ENCODE measurements around the gene TBC1D25.
"Not testable (repeated sequence)": the region's sequence is repeated elsewhere in the genome, so short reads cannot be mapped to it uniquely, and the experiment has no call there.

The TBC1D25 gene

GRCh38 chrX:48540480-48540879 lies 966 bp downstream of the TBC1D25 start:
- H2BK12ac ChIP-seq (ENCODE audit: low read length) = no peak overlapping the region

GRCh38 chrX:48541140-48541814 lies 1.8 kb downstream of the TBC1D25 start:
- peaks cover 3 to 5% of the 10 kb centered on the region in 2 experiments for H3K4me1 ChIP-seq (ENCODE audit: control insufficient read depth in 1 of 2, insufficient read depth in 2 of 2, low read length in 2 of 2)
- H3K79me1 ChIP-seq (ENCODE audit: low read length) = peaks cover 4% of the 10 kb centered on the region
- no peak overlapping the region for H3K23ac ChIP-seq (ENCODE audit: low read length)
- H4K8ac ChIP-seq (ENCODE audit: low read depth, low read length) = no peak overlapping the region
- peak overlapping the region; percentile 25 for H3K4ac ChIP-seq (ENCODE audit: low read depth, low read length)
- no peak overlapping the region for H4K12ac ChIP-seq (ENCODE audit: low read depth, low read length)
- peaks cover 7 to 13% of the 10 kb centered on the region in 2 experiments for H3K36me3 ChIP-seq (ENCODE audit: control insufficient read depth in 1 of 2, insufficient read depth in 2 of 2, low read length in 2 of 2)
- no peak overlapping the region for H2AFZ ChIP-seq (ENCODE audit: insufficient read depth, low read length, poor library complexity)
- no peaks in the 10 kb centered on the region for H3K27me3 ChIP-seq (ENCODE audit: insufficient read depth, low read length)
- no peak overlapping the region for H3K4me2 ChIP-seq (ENCODE audit: low read length)
- WGBS (ENCODE audit: extremely low coverage, insufficient coverage, insufficient read length) = no CpG with 5 or more reads among the region's 10 CpGs
- no peaks in the 10 kb centered on the region for H3K9me3 ChIP-seq (ENCODE audit: insufficient read depth, low read depth, low read length)
- no peak overlapping the region for H2BK12ac ChIP-seq (ENCODE audit: low read length)
- H3K18ac ChIP-seq (ENCODE audit: low read length) = no peak overlapping the region
- no peak overlapping the region for H2BK5ac ChIP-seq (ENCODE audit: low read depth, low read length, poor library complexity)
- no peak overlapping the region for H3K14ac ChIP-seq (ENCODE audit: low read length)
- no peak overlapping the region for H2AK5ac ChIP-seq (ENCODE audit: low read length)
- H3K9ac ChIP-seq (ENCODE audit: low read length) = no peak overlapping the region
- no peak overlapping the region for H2BK120ac ChIP-seq (ENCODE audit: insufficient read depth, low read length, poor library complexity)
- H3K79me2 ChIP-seq (ENCODE audit: control insufficient read depth, insufficient read depth, low read length, poor library complexity) = no peaks in the 10 kb centered on the region
- DNase-seq = no peak
- H3K27ac ChIP-seq (ENCODE audit: low read depth, low read length) = no peak overlapping the region
- H3K4me3 ChIP-seq (ENCODE audit: low read depth, low read length) = no peak overlapping the region
- H4K91ac ChIP-seq (ENCODE audit: low read depth, low read length) = no peak overlapping the region

More at GRCh38 chrX:48540480-48540879, 966 bp downstream of the TBC1D25 start:
- no peaks in the 10 kb centered on the region for H3K9me3 ChIP-seq (ENCODE audit: insufficient read depth, low read depth, low read length)
- H3K27ac ChIP-seq (ENCODE audit: low read depth, low read length) = no peak overlapping the region
- no peak overlapping the region for H3K4ac ChIP-seq (ENCODE audit: low read depth, low read length)
- H3K4me2 ChIP-seq (ENCODE audit: low read length) = peak overlapping the region; percentile 65
- no peak overlapping the region for H2AK5ac ChIP-seq (ENCODE audit: low read length)
- DNase-seq = no peak
- H3K36me3 ChIP-seq (ENCODE audit: control insufficient read depth in 1 of 2, insufficient read depth in 2 of 2, low read length in 2 of 2) = peaks cover 7 to 12% of the 10 kb centered on the region in 2 experiments
- H3K79me1 ChIP-seq (ENCODE audit: low read length) = peaks cover 4% of the 10 kb centered on the region
- no peaks in the 10 kb centered on the region for H3K27me3 ChIP-seq (ENCODE audit: insufficient read depth, low read length)
- H4K8ac ChIP-seq (ENCODE audit: low read depth, low read length) = no peak overlapping the region
- no peak overlapping the region for H4K12ac ChIP-seq (ENCODE audit: low read depth, low read length)
- H3K14ac ChIP-seq (ENCODE audit: low read length) = no peak overlapping the region
- WGBS (ENCODE audit: extremely low coverage, insufficient coverage, insufficient read length) = no CpG with 5 or more reads among the region's 7 CpGs
- no peak overlapping the region for H4K91ac ChIP-seq (ENCODE audit: low read depth, low read length)
- no peak overlapping the region for H3K4me3 ChIP-seq (ENCODE audit: low read depth, low read length)
- H2BK120ac ChIP-seq (ENCODE audit: insufficient read depth, low read length, poor library complexity) = no peak overlapping the region
- peak overlapping the region; percentile 23 for H3K18ac ChIP-seq (ENCODE audit: low read length)
- no peaks in the 10 kb centered on the region for H3K79me2 ChIP-seq (ENCODE audit: control insufficient read depth, insufficient read depth, low read length, poor library complexity)
- no peak overlapping the region for H2BK5ac ChIP-seq (ENCODE audit: low read depth, low read length, poor library complexity)
- no peak overlapping the region for H3K23ac ChIP-seq (ENCODE audit: low read length)
- H2AFZ ChIP-seq (ENCODE audit: insufficient read depth, low read length, poor library complexity) = no peak overlapping the region
- no peak overlapping the region for H3K9ac ChIP-seq (ENCODE audit: low read length)
- peaks cover 3 to 5% of the 10 kb centered on the region in 2 experiments for H3K4me1 ChIP-seq (ENCODE audit: control insufficient read depth in 1 of 2, insufficient read depth in 2 of 2, low read length in 2 of 2)

- DNase-seq = peak; percentile 44 to 76
- Histone ChIP-seq H2BK5ac (ENCODE audit: low read depth, low read length, poor library complexity) (no peak overlapping the region), H3K4ac (ENCODE audit: low read depth, low read length) (no peak overlapping the region), H3K79me1 (ENCODE audit: low read length) (no peaks in the 10 kb centered on the region), H3K36me3 (ENCODE audit: control insufficient read depth in 1 of 2, insufficient read depth in 2 of 2, low read length in 2 of 2) (peaks cover 8 to 12% of the 10 kb centered on the region in 2 experiments), H4K12ac (ENCODE audit: low read depth, low read length) (no peak overlapping the region), H2BK120ac (ENCODE audit: insufficient read depth, low read length, poor library complexity) (no peak overlapping the region), H3K9me3 (ENCODE audit: insufficient read depth, low read depth, low read length) (no peaks in the 10 kb centered on the region), H3K27ac (ENCODE audit: low read depth, low read length) (no peak overlapping the region), H3K4me1 (ENCODE audit: control insufficient read depth in 1 of 2, insufficient read depth in 2 of 2, low read length in 2 of 2) (no peaks in the 10 kb centered on the region), H2BK12ac (ENCODE audit: low read length) (no peak overlapping the region), H3K79me2 (ENCODE audit: control insufficient read depth, insufficient read depth, low read length, poor library complexity) (no peaks in the 10 kb centered on the region), H2AK5ac (ENCODE audit: low read length) (no peak overlapping the region), H3K14ac (ENCODE audit: low read length) (no peak overlapping the region), H4K91ac (ENCODE audit: low read depth, low read length) (no peak overlapping the region), H2AFZ (ENCODE audit: insufficient read depth, low read length, poor library complexity) (no peak overlapping the region), H4K8ac (ENCODE audit: low read depth, low read length) (no peak overlapping the region), H3K23ac (ENCODE audit: low read length) (no peak overlapping the region), H3K18ac (ENCODE audit: low read length) (no peak overlapping the region), H3K4me2 (ENCODE audit: low read length) (no peak overlapping the region), H3K4me3 (ENCODE audit: low read depth, low read length) (no peak overlapping the region), H3K9ac (ENCODE audit: low read length) (no peak overlapping the region), H3K27me3 (ENCODE audit: insufficient read depth, low read length) (no peaks in the 10 kb centered on the region)
- no CpG with 5 or more reads among the region's 3 CpGs for WGBS (ENCODE audit: extremely low coverage, insufficient coverage, insufficient read length)
Observed at GRCh38 chrX:48548871-48549270, 9.4 kb downstream of the TBC1D25 start.

DNA sequence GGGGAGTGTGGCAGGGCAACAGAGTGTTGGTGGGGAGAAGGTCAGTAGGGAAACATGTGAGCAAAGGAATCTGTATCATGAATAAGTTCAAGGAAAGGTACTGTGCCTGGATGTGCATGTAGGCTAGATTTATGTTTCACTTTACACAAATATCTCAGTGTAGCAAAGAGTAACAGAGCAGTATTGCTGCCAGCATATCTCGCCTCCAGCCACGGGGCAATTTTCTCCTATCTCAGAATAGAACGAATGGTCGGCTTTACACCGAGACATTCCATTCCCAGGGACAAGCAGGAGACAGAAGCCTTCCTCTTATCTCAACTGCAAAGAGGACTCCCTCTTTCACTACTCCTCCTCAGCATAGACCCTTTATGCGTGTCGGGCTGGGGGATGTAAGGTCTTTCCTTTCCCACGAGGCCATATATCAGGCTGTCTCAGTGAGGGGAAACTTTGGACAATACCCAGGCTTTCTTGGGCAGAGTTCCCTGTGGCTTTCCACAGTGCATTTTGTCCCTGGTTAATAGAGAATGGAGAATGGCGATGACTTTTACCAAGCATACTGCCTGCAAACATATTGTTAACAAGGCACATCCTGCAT lies 16.3 kb downstream of the TBC1D25 start:
- H3K4me3 ChIP-seq (ENCODE audit: low read depth, low read length); H2BK12ac ChIP-seq (ENCODE audit: low read length); H2AFZ ChIP-seq (ENCODE audit: insufficient read depth, low read length, poor library complexity); H3K4ac ChIP-seq (ENCODE audit: low read depth, low read length); H3K27ac ChIP-seq (ENCODE audit: low read depth, low read length); H4K12ac ChIP-seq (ENCODE audit: low read depth, low read length); H3K4me2 ChIP-seq (ENCODE audit: low read length); H3K9me3 ChIP-seq (ENCODE audit: insufficient read depth, low read depth, low read length); H2AK5ac ChIP-seq (ENCODE audit: low read length); H3K23ac ChIP-seq (ENCODE audit: low read length); H3K9ac ChIP-seq (ENCODE audit: low read length); H4K91ac ChIP-seq (ENCODE audit: low read depth, low read length); H2BK5ac ChIP-seq (ENCODE audit: low read depth, low read length, poor library complexity); H3K27me3 ChIP-seq (ENCODE audit: insufficient read depth, low read length); H2BK120ac ChIP-seq (ENCODE audit: insufficient read depth, low read length, poor library complexity); H3K79me2 ChIP-seq (ENCODE audit: control insufficient read depth, insufficient read depth, low read length, poor library complexity); H3K18ac ChIP-seq (ENCODE audit: low read length); H4K8ac ChIP-seq (ENCODE audit: low read depth, low read length); H3K79me1 ChIP-seq (ENCODE audit: low read length); H3K4me1 ChIP-seq (ENCODE audit: control insufficient read depth in 1 of 2, insufficient read depth in 2 of 2, low read length in 2 of 2); H3K14ac ChIP-seq (ENCODE audit: low read length): not testable (repeated sequence)
- peaks cover 24 to 25% of the 10 kb centered on the region in 2 experiments for H3K36me3 ChIP-seq (ENCODE audit: control insufficient read depth in 1 of 2, insufficient read depth in 2 of 2, low read length in 2 of 2)
- DNase-seq = peak in 1 of 2 donors; percentile 38
- no CpG with 5 or more reads among the region's 9 CpGs for whole genome bisulfite sequencing (ENCODE audit: extremely low coverage, insufficient coverage, insufficient read length)
